Central memory CD8-positive, alpha-beta T cell (primary cell): ENCODE data around the gene TANGO6.
A peak's percentile ranks its signal among the peaks of the same experiment; 100 is the strongest.
"Not testable (repeated sequence)": the region's sequence is repeated elsewhere in the genome, so short reads cannot be mapped to it uniquely, and the experiment has no call there.

ENCODE experiments used
- ATAC-seq: fragments of 150-1000 bp; cut with Tn5 transposase; replicated peaks from 2 replicates; pipeline ENCODE4 v1.10.0; 2022; ENCODE audit warnings: mild to moderate bottlenecking, moderate FRiP score, moderate number of reproducible peaks; ENCODE audit not compliant: poor library complexity, severe bottlenecking; ENCODE audit errors: extremely low read depth
- DNase-seq, 2 donors: peaks; one replicate each; pipeline ENCODE4 v3.0.0; 2021; ENCODE audit warnings: low spot score in 2 of 2
- H3K27ac Mint-ChIP-seq: one replicate; pipeline ENCODE4 v1.8.0; 2022; ENCODE audit warnings: low read depth, mild to moderate bottlenecking, moderate library complexity, mixed read lengths
- H3K27me3 Mint-ChIP-seq: one replicate; pipeline ENCODE4 v1.8.0; 2022; ENCODE audit warnings: mixed read lengths
- H3K36me3 Mint-ChIP-seq: one replicate; pipeline ENCODE4 v1.8.0; 2022; ENCODE audit warnings: mild to moderate bottlenecking, moderate library complexity, mixed read lengths; ENCODE audit not compliant: insufficient read depth
- H3K4me1 Mint-ChIP-seq: one replicate; pipeline ENCODE4 v1.8.0; 2022; ENCODE audit warnings: mixed read lengths
- H3K4me3 Mint-ChIP-seq: one replicate; pipeline ENCODE4 v1.8.0; 2022; ENCODE audit warnings: mild to moderate bottlenecking, moderate library complexity, mixed read lengths
- H3K9me3 Mint-ChIP-seq: one replicate; pipeline ENCODE4 v1.8.0; 2022; ENCODE audit warnings: mixed read lengths

The TANGO6 gene

GRCh38 chr16:69124406-69124805, 281.1 kb downstream of the TANGO6 start:
- not testable (repeated sequence) for DNase-seq, H3K27ac Mint-ChIP-seq, H3K27me3 Mint-ChIP-seq, H3K4me3 Mint-ChIP-seq, H3K9me3 Mint-ChIP-seq, ATAC-seq
- Mint-ChIP-seq H3K36me3 (peaks cover 27% of the 10 kb centered on the region), H3K4me1 (peaks cover 19% of the 10 kb centered on the region)

GRCh38 chr16:69124961-69125360, 281.6 kb downstream of the TANGO6 start:
- H3K27ac Mint-ChIP-seq, H3K4me3 Mint-ChIP-seq, H3K27me3 Mint-ChIP-seq, DNase-seq, ATAC-seq, H3K9me3 Mint-ChIP-seq: not testable (repeated sequence)
- Mint-ChIP-seq H3K36me3 (peaks cover 31% of the 10 kb centered on the region), H3K4me1 (peaks cover 22% of the 10 kb centered on the region)

- no peak for ATAC-seq
- no peaks in the 10 kb centered on the region for H3K9me3 Mint-ChIP-seq
Measured at GRCh38 chr16:69126221-69126620, 282.9 kb downstream of the TANGO6 start.

GRCh38 chr16:69126801-69127200, 283.5 kb downstream of the TANGO6 start:
- not testable (repeated sequence) for ATAC-seq, H3K9me3 Mint-ChIP-seq, DNase-seq, H3K27me3 Mint-ChIP-seq, H3K4me3 Mint-ChIP-seq
- Mint-ChIP-seq H3K4me1 (peaks cover 37% of the 10 kb centered on the region), H3K36me3 (peaks cover 28% of the 10 kb centered on the region), H3K27ac (peak overlapping the region; percentile 44)

More at GRCh38 chr16:69126221-69126620, 282.9 kb downstream of the TANGO6 start:
- no peak overlapping the region for H3K4me3 Mint-ChIP-seq
- no peaks in the 10 kb centered on the region for H3K27me3 Mint-ChIP-seq
- H3K4me1 Mint-ChIP-seq = peaks cover 32% of the 10 kb centered on the region
- DNase-seq = no peak
- peak overlapping the region; percentile 59 for H3K27ac Mint-ChIP-seq
- H3K36me3 Mint-ChIP-seq = peaks cover 25% of the 10 kb centered on the region

GRCh38 chr16:69127966-69128510, 284.7 kb downstream of the TANGO6 start:
- no peaks in the 10 kb centered on the region for H3K9me3 Mint-ChIP-seq
- peaks cover 30% of the 10 kb centered on the region for H3K36me3 Mint-ChIP-seq
- no peak overlapping the region for H3K27ac Mint-ChIP-seq
- DNase-seq = no peak
- no peaks in the 10 kb centered on the region for H3K27me3 Mint-ChIP-seq
- peaks cover 43% of the 10 kb centered on the region for H3K4me1 Mint-ChIP-seq
- H3K4me3 Mint-ChIP-seq = no peak overlapping the region
- ATAC-seq = no peak

GRCh38 chr16:69130461-69130860, 287.1 kb downstream of the TANGO6 start:
- no peak for DNase-seq
- ATAC-seq = no peak
- peak overlapping the region; percentile 87 for H3K27ac Mint-ChIP-seq
- no peaks in the 10 kb centered on the region for H3K27me3 Mint-ChIP-seq
- H3K9me3 Mint-ChIP-seq = no peaks in the 10 kb centered on the region
- H3K4me1 Mint-ChIP-seq = peaks cover 45% of the 10 kb centered on the region
- peaks cover 34% of the 10 kb centered on the region for H3K36me3 Mint-ChIP-seq
- peak overlapping the region; percentile 87 for H3K4me3 Mint-ChIP-seq

GRCh38 chr16:69131167-69131838, 288.0 kb downstream of the TANGO6 start:
- Mint-ChIP-seq H3K4me1 (peaks cover 45% of the 10 kb centered on the region), H3K27ac (peak overlapping the region; percentile 87), H3K4me3 (peak overlapping the region; percentile 87), H3K36me3 (peaks cover 35% of the 10 kb centered on the region), H3K27me3 (no peaks in the 10 kb centered on the region), H3K9me3 (no peaks in the 10 kb centered on the region)
- ATAC-seq (no peak), DNase-seq (no peak)

GRCh38 chr16:69131839-69132423, 288.6 kb downstream of the TANGO6 start:
- Mint-ChIP-seq H3K9me3 (no peaks in the 10 kb centered on the region), H3K27me3 (no peaks in the 10 kb centered on the region), H3K36me3 (peaks cover 41% of the 10 kb centered on the region), H3K4me3 (peak overlapping the region; percentile 87), H3K4me1 (peaks cover 43% of the 10 kb centered on the region), H3K27ac (peak overlapping the region; percentile 87)
- peak; percentile 50 for ATAC-seq
- peak in 1 of 2 donors; percentile 24 for DNase-seq

- peak; percentile 96 for ATAC-seq
- Mint-ChIP-seq H3K9me3 (no peaks in the 10 kb centered on the region), H3K27ac (peak within 1 kb of the TSS; percentile 87), H3K4me1 (peaks cover 41% of the 10 kb centered on the region), H3K4me3 (peak within 1 kb of the TSS; percentile 87), H3K27me3 (no peaks in the 10 kb centered on the region), H3K36me3 (peaks cover 42% of the 10 kb centered on the region)
- DNase-seq = peak; percentile 70
Measured at GRCh38 chr16:69132424-69133252, 289.3 kb downstream of the TANGO6 start, which contains the start of the genes CHTF8 and UTP4. CHTF8 (minus strand) TSS chr16:69132588; CDS start chr16:69121458, 11,130 bp downstream. UTP4 (plus strand) TSS chr16:69132649; CDS start chr16:69133460, 811 bp downstream.

- Mint-ChIP-seq H3K4me1 (peaks cover 42% of the 10 kb centered on the region), H3K27me3 (no peaks in the 10 kb centered on the region), H3K36me3 (peaks cover 40% of the 10 kb centered on the region), H3K27ac (peak overlapping the region; percentile 5), H3K9me3 (no peaks in the 10 kb centered on the region), H3K4me3 (peak overlapping the region; percentile 87)
- DNase-seq = no peak
- ATAC-seq = no peak
Measured at GRCh38 chr16:69133373-69133954, 290.1 kb downstream of the TANGO6 start.
